IMR-90 (cell line): ENCODE measurements around the gene LYRM7. TPM values are rescaled to one million over a fixed set of nuclear protein-coding genes. Genes with fewer than 3 reads are reported as not detected.

Experiments used
- ATAC-seq: fragments of 200-7000 bp; cut with Tn5 transposase; 2 replicates; pipeline ENCODE4 v1.9.1; 2020; ENCODE audit warnings: low read depth, mild to moderate bottlenecking, moderate library complexity
- BruUV-seq: library from RNA; stranded (reverse); fragments of 400-500 nt; replicated peaks from 2 replicates; lab custom pipeline; 2021; lab: Mats Ljungman, UMichigan
- CTCF ChIA-PET: fragments of 300-600 bp; formaldehyde crosslinking; extraction: SDS; loops from one replicate; lab custom pipeline; 2021; ENCODE audit warnings: antibody characterized with exemption; lab: Yijun Ruan, JAX
- POLR2A ChIA-PET: fragments of 300-600 bp; sonication (Branson Sonifier 250); formaldehyde crosslinking; loops from one replicate; lab custom pipeline; 2022; ENCODE audit warnings: antibody characterized with exemption; ENCODE audit not compliant: unreplicated experiment; lab: Charles Lee
- DNase-seq: peaks from one replicate; pipeline ENCODE4 v3.0.0; 2013
- H2AFZ ChIP-seq: replicated peaks from 2 replicates; pipeline ENCODE3; 2013; ENCODE audit warnings: low read length, mild to moderate bottlenecking; ENCODE audit not compliant: poor library complexity
- H2AK5ac ChIP-seq: 2 replicates; pipeline ENCODE4 v1.6.1; 2013; ENCODE audit warnings: low read depth, low read length, inconsistent platforms
- H2AK9ac ChIP-seq: replicated peaks from 2 replicates; pipeline ENCODE3; 2013; ENCODE audit warnings: mild to moderate bottlenecking, low read depth, low read length, moderate library complexity; ENCODE audit not compliant: poor library complexity
- H2BK120ac ChIP-seq: 2 replicates; pipeline ENCODE4 v1.6.1; 2013; ENCODE audit warnings: low read depth, low read length, inconsistent platforms
- H2BK15ac ChIP-seq: 3 replicates; pipeline ENCODE4 v1.6.1; 2013; ENCODE audit warnings: low read depth, low read length, inconsistent platforms
- H2BK20ac ChIP-seq: 2 replicates; pipeline ENCODE4 v1.6.1; 2013; ENCODE audit warnings: low read depth, mild to moderate bottlenecking, inconsistent platforms, low read length, moderate library complexity
- H2BK5ac ChIP-seq: 2 replicates; pipeline ENCODE4 v1.6.1; 2013; ENCODE audit warnings: mild to moderate bottlenecking, low read depth, low read length, inconsistent platforms; ENCODE audit not compliant: poor library complexity, severe bottlenecking
- H3K14ac ChIP-seq: replicated peaks from 2 replicates; pipeline ENCODE4 v1.6.1; 2013; ENCODE audit warnings: low read depth, low read length, inconsistent platforms
- H3K18ac ChIP-seq: 2 replicates; pipeline ENCODE4 v1.6.1; 2013; ENCODE audit warnings: low read depth, low read length, control low read depth
- H3K23ac ChIP-seq: 2 replicates; pipeline ENCODE4 v1.6.1; 2013; ENCODE audit warnings: low read depth, low read length, inconsistent platforms
- H3K27ac ChIP-seq: 2 replicates; pipeline ENCODE4 v1.5.1; 2013; ENCODE audit warnings: mild to moderate bottlenecking, control low read depth, low read length; ENCODE audit not compliant: insufficient read depth
- H3K27me3 ChIP-seq: 2 replicates; pipeline ENCODE4 v1.6.1; 2013; ENCODE audit warnings: low read length; ENCODE audit not compliant: control insufficient read depth, insufficient read depth
- H3K36me3 ChIP-seq: 2 replicates; pipeline ENCODE4 v1.6.1; 2013; ENCODE audit warnings: low read length, mixed read lengths; ENCODE audit not compliant: control insufficient read depth, insufficient read depth
- H3K4ac ChIP-seq: 2 replicates; pipeline ENCODE4 v1.6.1; 2013; ENCODE audit warnings: low read depth, low read length, inconsistent platforms
- H3K4me1 ChIP-seq: 2 replicates; pipeline ENCODE4 v1.6.1; 2013; ENCODE audit warnings: low read length, mixed read lengths; ENCODE audit not compliant: control insufficient read depth, insufficient read depth
- H3K4me2 ChIP-seq: 2 replicates; pipeline ENCODE4 v1.6.1; 2013; ENCODE audit warnings: low read depth, mild to moderate bottlenecking, control low read depth, low read length, moderate library complexity
- H3K4me3 ChIP-seq: 2 replicates; pipeline ENCODE4 v1.5.1; 2013; ENCODE audit warnings: low read depth, mild to moderate bottlenecking, control low read depth, low read length, moderate library complexity; ENCODE audit not compliant: insufficient read depth
- H3K56ac ChIP-seq: 2 replicates; pipeline ENCODE4 v1.6.1; 2013; ENCODE audit warnings: low read length, inconsistent platforms; ENCODE audit not compliant: insufficient read depth; ENCODE audit errors: extremely low read depth
- H3K79me1 ChIP-seq, 2 experiments: 2 replicates each; pipeline ENCODE4 v1.6.1; 2013; ENCODE audit warnings: low read length in 2 of 2, inconsistent platforms in 1 of 2, low read depth in 1 of 2
- H3K9ac ChIP-seq: 2 replicates; pipeline ENCODE4 v1.6.1; 2013; ENCODE audit warnings: low read depth, low read length, control low read depth
- H3K9me1 ChIP-seq: 2 replicates; pipeline ENCODE4 v1.6.1; 2013; ENCODE audit warnings: low read length, inconsistent platforms; ENCODE audit not compliant: insufficient read depth
- H3K9me3 ChIP-seq: 2 replicates; pipeline ENCODE4 v1.6.1; 2013; ENCODE audit warnings: low read length; ENCODE audit not compliant: control insufficient read depth, insufficient read depth
- H4K20me1 ChIP-seq: 2 replicates; pipeline ENCODE4 v1.6.1; 2013; ENCODE audit warnings: low read length, inconsistent platforms; ENCODE audit not compliant: insufficient read depth
- H4K5ac ChIP-seq: 2 replicates; pipeline ENCODE4 v1.6.1; 2013; ENCODE audit warnings: mild to moderate bottlenecking, low read depth, low read length, control low read depth
- H4K8ac ChIP-seq, 2 experiments: 2 replicates each; pipeline ENCODE4 v1.6.1; 2013; ENCODE audit warnings: low read depth in 2 of 2, low read length in 2 of 2, control low read depth in 1 of 2, inconsistent platforms in 1 of 2
- H4K91ac ChIP-seq: 2 replicates; pipeline ENCODE4 v1.6.1; 2013; ENCODE audit warnings: low read depth, low read length, inconsistent platforms; ENCODE audit not compliant: insufficient read depth
- BHLHE40 ChIP-seq: fragments of 150-350 bp; IDR thresholded peaks from 2 replicates; pipeline ENCODE4 v1.6.1; 2016; ENCODE audit warnings: mild to moderate bottlenecking, low read depth, low read length
- CEBPB ChIP-seq: IDR thresholded peaks from 2 replicates; pipeline ENCODE4 v1.6.1; 2012; ENCODE audit warnings: low read depth, low read length, improper control_type of control experiment
- CHD1 ChIP-seq: IDR thresholded peaks from 2 replicates; pipeline ENCODE4 v1.6.1; 2012; ENCODE audit warnings: low read depth, low read length, improper control_type of control experiment
- FOS ChIP-seq: fragments of 150-350 bp; IDR thresholded peaks from 2 replicates; pipeline ENCODE4 v1.6.1; 2016; ENCODE audit warnings: low read depth, low read length
- MAFK ChIP-seq: IDR thresholded peaks from 2 replicates; pipeline ENCODE4 v1.6.1; 2012; ENCODE audit warnings: low read depth, low read length, improper control_type of control experiment
- MAZ ChIP-seq: IDR thresholded peaks from 2 replicates; pipeline ENCODE4 v1.6.1; 2012; ENCODE audit warnings: low read depth, mild to moderate bottlenecking, low read length, improper control_type of control experiment, moderate library complexity, borderline replicate concordance
- MXI1 ChIP-seq: IDR thresholded peaks from 2 replicates; pipeline ENCODE4 v1.6.1; 2012; ENCODE audit warnings: low read depth, mild to moderate bottlenecking, low read length, moderate library complexity, borderline replicate concordance
- NFE2L2 ChIP-seq: fragments of 150-350 bp; IDR thresholded peaks from 2 replicates; pipeline ENCODE4 v1.6.1; 2016; ENCODE audit warnings: low read depth, mild to moderate bottlenecking, low read length
- POLR2A ChIP-seq: IDR thresholded peaks from 2 replicates; pipeline ENCODE4 v1.6.1; 2012; ENCODE audit warnings: mild to moderate bottlenecking, low read depth, low read length
- RAD21 ChIP-seq: IDR thresholded peaks from 2 replicates; pipeline ENCODE4 v1.6.1; 2012; ENCODE audit warnings: low read length, improper control_type of control experiment
- RCOR1 ChIP-seq: IDR thresholded peaks from 2 replicates; pipeline ENCODE4 v1.6.1; 2012; ENCODE audit warnings: mild to moderate bottlenecking, low read length, improper control_type of control experiment; ENCODE audit not compliant: insufficient replicate concordance
- RFX5 ChIP-seq: IDR thresholded peaks from 2 replicates; pipeline ENCODE4 v1.8.0; 2012; ENCODE audit warnings: low read depth, mild to moderate bottlenecking, low read length, moderate library complexity
- SMC3 ChIP-seq: fragments of 150-350 bp; IDR thresholded peaks from 2 replicates; pipeline ENCODE4 v1.6.1; 2016; ENCODE audit warnings: low read depth, mild to moderate bottlenecking, antibody characterized with exemption, low read length, moderate library complexity
- WGBS, 2 experiments: methylation state at CpG; one replicate each; pipeline versions ENCODE4 v1.1.5 to v1.1.7; 2013; ENCODE audit warnings: missing lambda C conversion rate in 2 of 2; ENCODE audit not compliant: insufficient read length in 1 of 2; ENCODE audit errors: extremely low coverage in 2 of 2; 5-methylcytosine and 5-hydroxymethylcytosine counted together
- dilution Hi-C: fragments of 300-500 bp; cut with HindIII; formaldehyde crosslinking; loops from one replicate; pipeline ENCODE4 v1.14.3; 2018; ENCODE audit warnings: low sequenced_read_pairs; ENCODE audit not compliant: unreplicated experiment
- in situ Hi-C: fragments of 300-500 bp; cut with MboI; formaldehyde crosslinking; loops from 3 replicates; pipeline ENCODE4 v1.14.3; 2019; ENCODE audit warnings: low sequenced_read_pairs, inconsistent platforms, mixed read lengths
- intact Hi-C: fragments of 100-400 bp; cut with micrococcal nuclease; formaldehyde crosslinking; loops from 2 replicates; pipeline ENCODE4 v1.10.0; 2022
- polyA plus RNA-seq, 3 experiments: library from polyadenylated mRNA; depleted of rRNA; stranded (reverse); fragments of >200 nt; gene quantifications; 2 replicates each; pipeline ENCODE4 v1.2.3, GENCODE V29; 2012; ENCODE audit warnings: low replicate concordance in 1 of 3
- total RNA-seq: library from RNA; depleted of rRNA; stranded (reverse); fragments of >200 nt; gene quantifications from 2 replicates; pipeline ENCODE4 v1.2.3, GENCODE V29; 2012
- TF ChIP-seq, protein P1 (sequence below): fragments of 150-350 bp; IDR thresholded peaks from 2 replicates; pipeline ENCODE4 v1.6.1; 2016; ENCODE audit warnings: low read depth, mild to moderate bottlenecking, low read length, moderate library complexity, borderline replicate concordance
- TF ChIP-seq, protein P2 (sequence below): conservative IDR thresholded peaks from 2 replicates; pipeline ENCODE4 v1.5.1; 2012; ENCODE audit warnings: mild to moderate bottlenecking, low read depth, low read length, improper control_type of control experiment
- TF ChIP-seq, protein P3 (sequence below): fragments of 150-350 bp; IDR thresholded peaks from 2 replicates; pipeline ENCODE4 v1.6.1; 2017; ENCODE audit warnings: mild to moderate bottlenecking, antibody characterized with exemption, low read length, low read depth

LYRM7 gene
- total and polyA plus RNA-seq, 2 of the 4 experiments (the other 2 are of a cell fraction) = 2.5 to 3.4 TPM

DNA sequence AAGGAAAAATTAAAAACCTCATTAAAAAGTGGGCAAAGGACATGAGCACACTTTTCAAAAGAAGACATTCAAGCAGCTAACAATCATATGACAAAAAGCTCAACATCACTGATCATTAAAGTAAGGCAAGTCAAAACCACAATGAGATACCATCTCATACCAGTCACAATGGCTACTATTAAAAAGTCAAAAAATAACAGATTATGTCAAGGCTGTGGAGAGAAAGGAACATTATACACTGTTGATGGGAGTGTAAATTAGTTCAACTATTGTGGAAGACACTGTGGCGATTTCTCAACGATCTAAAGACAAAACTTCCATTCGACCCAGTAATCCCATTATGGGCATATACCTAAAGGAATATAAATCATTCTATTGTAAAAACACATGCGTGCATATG is 41.4 kb upstream of the LYRM7 start:
- CTCF ChIA-PET = no interaction called here
- H2BK120ac ChIP-seq = no peak overlapping the region
- no peaks in the 10 kb centered on the region for H3K27me3 ChIP-seq
- H3K4me1 ChIP-seq = no peaks in the 10 kb centered on the region
- DNase-seq (no peak), ATAC-seq (no peak)
- no peak for TF ChIP-seq FOS
- no peak for TF ChIP-seq MAFK
- TF ChIP-seq RFX5 = no peak
- TF ChIP-seq BHLHE40 = no peak
- TF ChIP-seq RCOR1 = no peak
- TF ChIP-seq SMC3 = no peak
- no peak for TF ChIP-seq NFE2L2
- no peak for TF ChIP-seq MXI1
- TF ChIP-seq CHD1 = no peak
- TF ChIP-seq RAD21 = no peak
- TF ChIP-seq, protein P1, sequence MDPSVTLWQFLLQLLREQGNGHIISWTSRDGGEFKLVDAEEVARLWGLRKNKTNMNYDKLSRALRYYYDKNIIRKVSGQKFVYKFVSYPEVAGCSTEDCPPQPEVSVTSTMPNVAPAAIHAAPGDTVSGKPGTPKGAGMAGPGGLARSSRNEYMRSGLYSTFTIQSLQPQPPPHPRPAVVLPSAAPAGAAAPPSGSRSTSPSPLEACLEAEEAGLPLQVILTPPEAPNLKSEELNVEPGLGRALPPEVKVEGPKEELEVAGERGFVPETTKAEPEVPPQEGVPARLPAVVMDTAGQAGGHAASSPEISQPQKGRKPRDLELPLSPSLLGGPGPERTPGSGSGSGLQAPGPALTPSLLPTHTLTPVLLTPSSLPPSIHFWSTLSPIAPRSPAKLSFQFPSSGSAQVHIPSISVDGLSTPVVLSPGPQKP = no peak
- TF ChIP-seq, protein P2, sequence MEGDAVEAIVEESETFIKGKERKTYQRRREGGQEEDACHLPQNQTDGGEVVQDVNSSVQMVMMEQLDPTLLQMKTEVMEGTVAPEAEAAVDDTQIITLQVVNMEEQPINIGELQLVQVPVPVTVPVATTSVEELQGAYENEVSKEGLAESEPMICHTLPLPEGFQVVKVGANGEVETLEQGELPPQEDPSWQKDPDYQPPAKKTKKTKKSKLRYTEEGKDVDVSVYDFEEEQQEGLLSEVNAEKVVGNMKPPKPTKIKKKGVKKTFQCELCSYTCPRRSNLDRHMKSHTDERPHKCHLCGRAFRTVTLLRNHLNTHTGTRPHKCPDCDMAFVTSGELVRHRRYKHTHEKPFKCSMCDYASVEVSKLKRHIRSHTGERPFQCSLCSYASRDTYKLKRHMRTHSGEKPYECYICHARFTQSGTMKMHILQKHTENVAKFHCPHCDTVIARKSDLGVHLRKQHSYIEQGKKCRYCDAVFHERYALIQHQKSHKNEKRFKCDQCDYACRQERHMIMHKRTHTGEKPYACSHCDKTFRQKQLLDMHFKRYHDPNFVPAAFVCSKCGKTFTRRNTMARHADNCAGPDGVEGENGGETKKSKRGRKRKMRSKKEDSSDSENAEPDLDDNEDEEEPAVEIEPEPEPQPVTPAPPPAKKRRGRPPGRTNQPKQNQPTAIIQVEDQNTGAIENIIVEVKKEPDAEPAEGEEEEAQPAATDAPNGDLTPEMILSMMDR = no peak
- TF ChIP-seq, protein P3, sequence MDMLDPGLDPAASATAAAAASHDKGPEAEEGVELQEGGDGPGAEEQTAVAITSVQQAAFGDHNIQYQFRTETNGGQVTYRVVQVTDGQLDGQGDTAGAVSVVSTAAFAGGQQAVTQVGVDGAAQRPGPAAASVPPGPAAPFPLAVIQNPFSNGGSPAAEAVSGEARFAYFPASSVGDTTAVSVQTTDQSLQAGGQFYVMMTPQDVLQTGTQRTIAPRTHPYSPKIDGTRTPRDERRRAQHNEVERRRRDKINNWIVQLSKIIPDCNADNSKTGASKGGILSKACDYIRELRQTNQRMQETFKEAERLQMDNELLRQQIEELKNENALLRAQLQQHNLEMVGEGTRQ = no peak
- no peak for TF ChIP-seq CEBPB
- no peak for TF ChIP-seq MAZ
- no peak for TF ChIP-seq POLR2A
- no CpG with 5 or more reads among the region's 4 CpGs for WGBS, 2 experiments
- H3K9ac ChIP-seq = no peak overlapping the region
- dilution Hi-C loops (no loop called here), in situ Hi-C loops (no loop called here), intact Hi-C loops (no loop called here)
- no peak overlapping the region for H2AK5ac ChIP-seq
- H3K9me1 ChIP-seq = no peaks in the 10 kb centered on the region
- H4K91ac ChIP-seq = no peak overlapping the region
- H2AFZ ChIP-seq = no peak overlapping the region
- no peaks in the 10 kb centered on the region for H3K36me3 ChIP-seq
- H4K20me1 ChIP-seq = no peaks in the 10 kb centered on the region
- no peak overlapping the region for H3K18ac ChIP-seq
- H4K5ac ChIP-seq = no peak overlapping the region
- H3K79me1 ChIP-seq = no peaks in the 10 kb centered on the region
- H3K23ac ChIP-seq = no peak overlapping the region
- H3K56ac ChIP-seq = no peak overlapping the region
- no peak overlapping the region for H3K27ac ChIP-seq
- POLR2A ChIA-PET = no interaction called here
- H2AK9ac ChIP-seq = no peak overlapping the region
- no peak overlapping the region for H2BK15ac ChIP-seq
- H3K4me3 ChIP-seq = no peak overlapping the region
- BruUV-seq = no TSS peak
- H3K14ac ChIP-seq = no peak overlapping the region
- no peak overlapping the region for H4K8ac ChIP-seq
- no peak overlapping the region for H2BK5ac ChIP-seq
- H3K4me2 ChIP-seq = no peak overlapping the region
- no peaks in the 10 kb centered on the region; the same call in 1 of the 2 replicates for H3K9me3 ChIP-seq
- no peak overlapping the region for H2BK20ac ChIP-seq
- H3K4ac ChIP-seq = no peak overlapping the region
